ENCODE data around the gene PCSK1N. TPM values are rescaled to one million over a fixed set of nuclear protein-coding genes. Genes with fewer than 3 reads are reported as not detected.
A peak's percentile ranks its signal among the peaks of the same experiment; 100 is the strongest.

Gene PCSK1N
- total RNA-seq, 4 donors from 2014 or later: 1.5 to 9.0 (median 2.4) TPM

DNA sequence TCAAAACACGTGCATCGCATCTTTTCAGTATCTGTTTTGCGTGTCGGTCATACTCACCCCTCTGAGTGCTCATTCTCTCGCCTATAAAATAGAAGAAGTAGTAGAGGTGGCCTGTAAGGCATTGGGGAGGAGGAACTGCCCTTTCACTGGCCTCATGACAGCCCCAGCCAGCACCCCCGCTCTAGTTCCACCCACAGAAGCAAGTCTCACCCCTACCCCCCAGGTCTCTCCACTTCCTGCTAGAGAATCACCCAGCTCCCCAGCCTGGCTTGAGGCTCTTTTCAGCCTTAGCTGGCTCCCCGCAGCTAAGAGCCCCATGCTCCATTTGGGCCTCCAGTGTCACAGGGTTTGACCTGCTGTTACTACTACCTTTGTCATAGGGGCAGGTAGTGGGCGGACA is 21.8 kb downstream of the PCSK1N start:
- no peak overlapping the region for H3K27ac ChIP-seq

DNA sequence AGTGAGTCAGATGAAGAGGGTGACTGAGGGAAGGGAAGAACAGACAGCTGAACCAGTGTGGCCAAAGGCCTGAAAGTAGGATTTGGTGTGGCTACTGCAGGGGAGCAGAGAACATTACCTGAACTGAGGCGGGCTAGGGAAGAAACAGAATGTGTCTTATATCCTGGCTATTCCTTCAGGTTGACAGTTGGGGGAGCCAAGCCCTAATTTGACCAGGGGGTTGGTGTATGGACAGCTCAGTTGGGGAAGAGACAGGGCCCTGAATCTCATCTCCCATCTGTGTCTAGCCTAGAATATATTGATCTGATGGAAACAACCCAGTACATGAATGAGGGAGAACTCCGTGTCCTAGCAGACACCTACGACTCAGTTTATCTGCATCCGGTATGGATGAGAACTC is 29.3 kb downstream of the PCSK1N start:
- Histone ChIP-seq H3K4me1 (peaks cover 4% of the 10 kb centered on the region), H3K9me3 (no peaks in the 10 kb centered on the region), H3K36me3 (peaks cover 6% of the 10 kb centered on the region), H3K27me3 (no peaks in the 10 kb centered on the region), H3K27ac (no peak overlapping the region), H3K4me3 (no peak overlapping the region)
- WGBS: 91% methylated on average over 4 of the region's 4 CpGs
- TF ChIP-seq POLR2A (IDR thresholded peaks at IDR 0.05): no peak
- TF ChIP-seq EP300 (IDR thresholded peaks at IDR 0.05): no peak
- no peak for TF ChIP-seq POLR2AphosphoS5 (IDR thresholded peaks at IDR 0.05)
- peak in 1 of 2 donors; percentile 14 for DNase-seq (ENCODE audit: low spot score in 2 of 2)

More for the DNA sequence above, 21.8 kb downstream of the PCSK1N start:
- no peak for TF ChIP-seq POLR2AphosphoS5 (IDR thresholded peaks at IDR 0.05)
- TF ChIP-seq, protein P1, sequence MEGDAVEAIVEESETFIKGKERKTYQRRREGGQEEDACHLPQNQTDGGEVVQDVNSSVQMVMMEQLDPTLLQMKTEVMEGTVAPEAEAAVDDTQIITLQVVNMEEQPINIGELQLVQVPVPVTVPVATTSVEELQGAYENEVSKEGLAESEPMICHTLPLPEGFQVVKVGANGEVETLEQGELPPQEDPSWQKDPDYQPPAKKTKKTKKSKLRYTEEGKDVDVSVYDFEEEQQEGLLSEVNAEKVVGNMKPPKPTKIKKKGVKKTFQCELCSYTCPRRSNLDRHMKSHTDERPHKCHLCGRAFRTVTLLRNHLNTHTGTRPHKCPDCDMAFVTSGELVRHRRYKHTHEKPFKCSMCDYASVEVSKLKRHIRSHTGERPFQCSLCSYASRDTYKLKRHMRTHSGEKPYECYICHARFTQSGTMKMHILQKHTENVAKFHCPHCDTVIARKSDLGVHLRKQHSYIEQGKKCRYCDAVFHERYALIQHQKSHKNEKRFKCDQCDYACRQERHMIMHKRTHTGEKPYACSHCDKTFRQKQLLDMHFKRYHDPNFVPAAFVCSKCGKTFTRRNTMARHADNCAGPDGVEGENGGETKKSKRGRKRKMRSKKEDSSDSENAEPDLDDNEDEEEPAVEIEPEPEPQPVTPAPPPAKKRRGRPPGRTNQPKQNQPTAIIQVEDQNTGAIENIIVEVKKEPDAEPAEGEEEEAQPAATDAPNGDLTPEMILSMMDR (IDR thresholded peaks at IDR 0.05): no peak
- TF ChIP-seq EP300 (IDR thresholded peaks at IDR 0.05): no peak
- TF ChIP-seq POLR2A (IDR thresholded peaks at IDR 0.05): no peak
- DNase-seq (ENCODE audit: low spot score in 2 of 2): no peak
- Histone ChIP-seq H3K36me3 (peaks cover 25% of the 10 kb centered on the region), H3K4me1 (no peaks in the 10 kb centered on the region), H3K9me3 (no peaks in the 10 kb centered on the region), H3K27me3 (no peaks in the 10 kb centered on the region), H3K4me3 (no peak overlapping the region)
- WGBS: 85% methylated on average over 8 of the region's 8 CpGs

DNA sequence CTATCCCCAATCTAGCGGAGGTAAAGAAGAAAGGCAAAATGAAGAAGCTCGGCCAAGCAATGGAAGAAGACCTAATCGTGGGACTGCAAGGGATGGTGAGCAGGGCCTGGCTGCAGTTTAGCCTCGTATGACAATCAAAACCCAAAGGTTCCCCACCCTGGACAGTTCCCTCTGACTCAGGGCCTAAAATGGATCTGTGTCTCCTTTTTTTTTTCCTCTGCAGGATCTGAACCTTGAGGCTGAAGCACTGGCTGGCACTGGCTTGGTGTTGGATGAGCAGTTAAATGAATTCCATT is 32.6 kb downstream of the PCSK1N start:
- H3K4me1 ChIP-seq: peaks cover 8% of the 10 kb centered on the region
- TF ChIP-seq POLR2AphosphoS5 (IDR thresholded peaks at IDR 0.05): no peak
- no peak for TF ChIP-seq POLR2A (IDR thresholded peaks at IDR 0.05)
- TF ChIP-seq, protein P1 (IDR thresholded peaks at IDR 0.05): no peak
- no peak for TF ChIP-seq EP300 (IDR thresholded peaks at IDR 0.05)
- no peaks in the 10 kb centered on the region for H3K9me3 ChIP-seq
- WGBS: 62% methylated on average over 4 of the region's 4 CpGs
- DNase-seq (ENCODE audit: low spot score in 2 of 2): no peak
- H3K27ac ChIP-seq: peak overlapping the region; percentile 94
- H3K36me3 ChIP-seq: peaks cover 6% of the 10 kb centered on the region
- H3K27me3 ChIP-seq: no peaks in the 10 kb centered on the region
- peak overlapping the region; percentile 57 for H3K4me3 ChIP-seq

DNA sequence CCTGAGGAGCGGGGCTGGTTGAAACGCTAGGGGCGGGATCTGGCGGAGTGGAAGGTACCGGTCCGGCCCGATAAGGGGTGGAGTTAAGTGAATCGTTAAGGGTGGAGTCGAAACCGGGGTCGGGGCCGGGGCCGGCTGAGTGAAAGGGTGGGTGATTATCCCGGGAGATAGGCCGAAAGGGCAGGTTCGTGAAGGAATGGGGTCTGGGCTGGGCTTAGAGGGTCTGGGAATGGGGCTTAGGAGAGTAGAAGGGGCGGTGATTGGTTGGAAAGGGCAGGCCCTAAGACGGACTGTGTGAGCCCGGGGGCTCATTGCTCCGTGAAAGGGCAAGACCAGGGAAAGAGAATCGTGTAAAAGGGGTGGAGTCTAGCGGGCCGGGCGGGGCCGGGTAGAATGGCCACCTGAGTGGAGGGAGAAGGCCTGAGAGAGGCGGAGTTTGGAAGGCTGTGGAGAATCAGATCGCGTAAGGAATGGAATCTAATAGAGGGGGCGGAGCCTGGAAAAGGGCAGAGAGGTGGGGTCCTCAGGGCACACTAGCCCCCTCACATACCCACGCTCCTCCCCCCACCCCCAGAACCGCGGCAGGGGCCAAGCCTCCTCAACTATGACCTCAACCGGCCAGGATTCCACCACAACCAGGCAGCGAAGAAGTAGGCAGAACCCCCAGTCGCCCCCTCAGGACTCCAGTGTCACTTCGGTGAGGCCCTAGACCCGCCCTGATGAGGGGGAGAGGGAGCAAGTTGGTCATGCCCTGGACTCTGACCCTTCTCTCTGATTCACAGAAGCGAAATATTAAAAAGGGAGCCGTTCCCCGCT is 33.1 kb downstream of the PCSK1N start:
- H3K36me3 ChIP-seq: peaks cover 6% of the 10 kb centered on the region
- H3K4me1 ChIP-seq: peaks cover 8% of the 10 kb centered on the region
- H3K27ac ChIP-seq: peak overlapping the region; percentile 94
- TF ChIP-seq, protein P1 (IDR thresholded peaks at IDR 0.05): no peak
- TF ChIP-seq POLR2AphosphoS5 (IDR thresholded peaks at IDR 0.05) (no peak), POLR2A (IDR thresholded peaks at IDR 0.05) (peak in 1 of 2 donors; percentile 35), EP300 (IDR thresholded peaks at IDR 0.05) (no peak)
- H3K27me3 ChIP-seq: no peaks in the 10 kb centered on the region
- WGBS: 43% methylated on average over 38 of the region's 40 CpGs
- peak overlapping the region; percentile 57 for H3K4me3 ChIP-seq
- no peaks in the 10 kb centered on the region for H3K9me3 ChIP-seq
- DNase-seq (ENCODE audit: low spot score in 2 of 2): peak; percentile 91 to 92

DNA sequence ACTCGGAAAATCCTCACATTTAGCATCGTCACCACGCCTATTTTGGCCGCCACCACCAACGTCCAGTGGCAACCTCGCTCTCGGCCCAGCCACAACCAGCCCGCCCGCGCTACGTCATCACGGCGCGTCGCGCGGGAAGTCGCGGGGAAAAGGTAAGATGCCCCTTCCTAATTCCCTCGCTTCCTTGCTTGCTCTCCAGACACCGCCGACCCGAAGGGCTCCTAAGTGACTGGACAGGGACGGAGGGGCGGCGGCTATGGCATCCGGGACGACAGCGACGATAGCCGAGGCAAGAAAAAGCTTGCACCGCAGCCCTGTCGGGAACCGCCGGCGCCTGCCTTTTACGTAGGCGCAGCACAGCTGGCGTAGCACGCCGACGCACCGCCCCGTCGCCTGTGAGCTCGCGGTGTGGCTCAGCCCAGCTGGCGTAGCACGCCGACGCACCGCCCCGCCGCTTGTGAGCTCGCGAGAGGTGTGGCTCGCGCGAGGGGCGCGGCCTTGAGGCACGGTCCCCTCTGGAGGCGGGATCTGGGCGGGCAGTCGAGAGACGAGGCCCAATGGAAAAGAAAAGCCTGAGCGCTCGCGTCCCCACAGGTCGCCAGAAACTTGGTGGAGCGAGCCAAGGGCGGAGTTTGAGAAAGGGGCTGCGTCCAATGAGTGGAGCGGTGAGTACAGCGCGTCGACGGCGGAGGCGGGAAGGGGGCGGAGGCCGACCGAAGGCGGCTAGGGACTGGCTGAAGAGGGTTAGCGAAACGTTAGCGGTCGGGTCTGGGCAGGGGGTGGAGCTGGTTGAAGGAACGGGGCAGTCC is 33.9 kb downstream of the PCSK1N start, which contains the start of gene HDAC6:
Gene HDAC6, plus strand, starts transcription at position 788 of the 809 bp plus-strand sequence. CDS start 626 bp downstream, outside the sequence.
- H3K36me3 ChIP-seq: peaks cover 6% of the 10 kb centered on the region
- peaks cover 8% of the 10 kb centered on the region for H3K4me1 ChIP-seq
- no peaks in the 10 kb centered on the region for H3K9me3 ChIP-seq
- TF ChIP-seq POLR2AphosphoS5 (IDR thresholded peaks at IDR 0.05) (peak in 1 of 3 donors; percentile 60), POLR2A (IDR thresholded peaks at IDR 0.05) (peak in 1 of 2 donors; percentile 33), EP300 (IDR thresholded peaks at IDR 0.05) (no peak)
- TF ChIP-seq, protein P1 (IDR thresholded peaks at IDR 0.05): no peak
- 43% methylated on average over 83 of the region's 89 CpGs for WGBS
- H3K27me3 ChIP-seq: no peaks in the 10 kb centered on the region
- DNase-seq (ENCODE audit: low spot score in 2 of 2): peak; percentile 96 to 97
- H3K27ac ChIP-seq: peak within 1 kb of the TSS; percentile 94
- peak within 1 kb of the TSS; percentile 59 for H3K4me3 ChIP-seq
